ENCODE data around the gene TBL1X.
"Not testable (repeated sequence)": the region's sequence is repeated elsewhere in the genome, so short reads cannot be mapped to it uniquely, and the experiment has no call there.

The TBL1X gene

DNA sequence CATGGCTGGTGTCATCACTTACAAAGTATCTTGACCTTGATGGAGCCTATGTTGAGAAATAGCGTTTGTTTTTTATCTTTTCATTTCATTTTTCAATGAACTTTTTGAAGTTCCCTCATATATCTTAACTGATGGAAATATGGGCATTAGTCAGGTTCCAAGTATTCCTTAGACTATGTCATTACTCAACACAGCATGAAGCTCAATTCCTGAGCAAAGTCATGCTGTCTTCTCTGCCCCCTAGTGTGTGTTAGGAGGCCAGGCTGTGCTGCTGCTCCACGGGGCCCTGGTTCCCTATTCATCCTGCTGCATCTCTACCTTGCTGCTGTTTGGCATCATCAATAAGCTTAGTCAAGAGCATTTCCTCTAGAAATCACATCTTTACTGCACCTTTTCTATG, 259.9 kb downstream of the TBL1X start:
- no peak for DNase-seq

DNA sequence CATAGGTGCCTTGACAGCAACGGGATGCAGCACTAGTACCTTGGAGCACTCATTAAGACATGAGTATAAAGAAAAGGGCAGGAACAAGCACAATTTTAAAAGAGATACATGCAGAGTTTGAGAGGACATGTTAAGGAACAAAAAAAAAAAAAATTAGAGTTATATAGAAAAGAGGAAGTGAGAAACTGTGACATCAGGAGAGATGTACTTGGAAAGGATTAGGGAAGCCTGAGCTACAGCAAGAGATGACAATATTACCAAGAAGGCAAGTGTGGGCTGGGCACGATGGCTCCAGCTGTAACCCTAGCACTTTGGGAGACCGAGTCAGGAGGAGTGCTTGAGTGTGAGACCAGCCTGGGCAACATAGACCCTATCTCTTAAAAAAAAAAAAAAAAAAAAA, 263.4 kb downstream of the TBL1X start:
- peak in 1 of 2 experiments; percentile 0 for DNase-seq

DNA sequence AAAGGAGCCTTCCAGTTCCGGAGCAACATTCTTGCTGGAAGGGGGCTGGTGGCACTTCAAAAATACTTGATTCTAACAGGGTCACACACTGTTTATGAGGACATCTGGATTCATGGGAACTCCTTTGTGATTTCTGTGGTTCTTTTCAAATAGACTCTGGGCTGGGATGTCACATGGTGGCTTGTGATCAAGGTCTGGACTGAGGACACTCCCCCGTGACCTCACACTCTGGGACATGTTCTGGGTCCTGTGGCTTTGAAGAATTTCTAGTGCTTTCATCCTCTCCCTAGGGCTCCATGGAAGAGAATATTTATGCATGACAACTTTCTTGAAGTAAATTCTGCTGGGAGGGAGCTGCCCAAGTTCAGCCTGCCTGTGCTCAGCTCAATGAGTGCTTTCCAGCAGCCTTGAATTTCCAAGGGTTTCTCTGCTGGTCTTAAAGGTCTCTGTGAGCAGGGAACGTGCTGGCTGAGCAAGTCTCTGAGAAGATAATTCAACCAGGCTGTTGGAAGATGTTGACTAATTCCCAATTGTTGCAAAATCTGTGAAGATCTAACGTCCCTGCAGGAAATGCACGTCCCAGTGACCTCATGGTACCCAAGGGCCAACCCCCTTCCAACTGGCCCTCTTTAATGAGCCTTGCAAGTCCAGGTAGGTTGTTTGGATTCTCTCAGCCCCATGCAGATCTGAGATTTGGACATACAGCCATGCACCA, 264.5 kb downstream of the TBL1X start:
- DNase-seq, result no peak

DNA sequence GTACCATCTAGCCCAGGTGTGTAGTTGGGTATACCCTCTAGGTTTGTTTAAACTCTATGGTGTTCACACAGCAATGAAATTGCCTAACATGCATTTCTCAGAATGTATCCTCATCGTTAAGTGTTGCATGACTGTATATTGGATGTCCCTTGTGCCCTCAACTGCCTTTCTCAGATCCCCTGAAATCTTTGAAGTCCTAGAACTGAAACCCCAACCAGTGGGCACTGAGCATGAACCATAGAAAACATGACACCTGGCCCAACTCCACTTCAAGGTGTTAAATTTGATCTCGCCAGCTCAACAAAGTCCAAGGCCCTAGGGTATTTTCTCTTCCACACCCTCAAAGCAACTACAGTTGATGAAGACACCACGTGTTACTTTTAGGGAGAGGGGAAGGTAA, 265.2 kb downstream of the TBL1X start:
- DNase-seq, result no peak

DNA sequence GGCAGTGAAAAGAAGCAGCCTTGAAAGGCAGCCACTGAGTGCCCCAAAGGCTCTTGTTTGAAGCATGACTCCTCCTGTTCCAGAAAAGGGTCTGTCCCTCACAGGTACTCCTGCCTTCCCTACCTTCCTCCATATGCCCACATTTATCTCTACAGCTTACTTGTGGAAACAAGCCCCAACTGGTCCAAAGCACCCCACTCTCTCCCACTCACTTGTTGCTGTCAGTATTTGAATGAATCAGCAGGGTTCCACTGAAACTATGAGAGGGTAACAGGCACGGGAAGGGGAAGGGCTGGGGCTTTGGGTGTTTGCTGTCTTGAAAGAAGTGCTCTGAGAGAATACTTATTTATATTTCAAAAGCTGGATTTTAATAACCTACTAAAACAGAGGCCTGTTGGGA, 265.9 kb downstream of the TBL1X start:
- DNase-seq, result no peak

DNA sequence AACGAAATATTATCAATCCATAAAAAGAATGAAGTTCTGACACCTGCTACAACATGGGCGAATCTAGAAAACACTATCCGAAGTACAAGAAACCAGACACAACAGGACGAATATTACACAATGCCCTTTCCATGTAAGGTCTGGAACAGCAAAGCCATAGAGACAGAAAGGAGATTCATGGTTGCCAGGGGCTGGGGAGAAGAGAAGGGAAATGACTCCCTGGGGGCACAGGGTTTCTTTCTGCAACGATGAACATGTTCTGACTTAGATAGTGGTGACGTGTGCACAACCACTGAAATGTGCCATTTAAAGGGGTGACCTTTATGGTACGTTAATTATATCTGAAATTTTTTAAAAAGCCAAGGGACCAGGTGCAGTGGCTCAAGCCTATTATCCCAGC, 272.5 kb downstream of the TBL1X start:
- DNase-seq, result no peak

DNA sequence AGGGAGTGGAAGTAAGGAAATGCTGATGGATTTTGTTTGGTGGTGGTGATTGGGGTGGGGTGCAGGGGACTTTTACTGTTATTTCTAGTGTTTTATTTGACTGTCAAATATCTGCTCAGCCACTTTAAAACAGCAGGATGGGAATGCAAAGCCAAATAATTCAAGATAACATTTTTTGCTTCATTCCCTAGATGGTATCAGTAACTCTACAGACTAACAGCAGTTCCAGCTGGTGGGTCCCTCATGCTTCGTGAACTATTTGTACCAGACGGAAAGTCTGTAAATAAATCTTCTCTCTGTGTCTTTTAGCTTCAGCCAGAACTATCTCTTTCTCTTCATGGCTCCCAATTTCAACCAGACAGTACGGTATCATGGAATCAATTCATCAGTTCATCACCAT, 273.3 kb downstream of the TBL1X start:
- no peak for DNase-seq

DNA sequence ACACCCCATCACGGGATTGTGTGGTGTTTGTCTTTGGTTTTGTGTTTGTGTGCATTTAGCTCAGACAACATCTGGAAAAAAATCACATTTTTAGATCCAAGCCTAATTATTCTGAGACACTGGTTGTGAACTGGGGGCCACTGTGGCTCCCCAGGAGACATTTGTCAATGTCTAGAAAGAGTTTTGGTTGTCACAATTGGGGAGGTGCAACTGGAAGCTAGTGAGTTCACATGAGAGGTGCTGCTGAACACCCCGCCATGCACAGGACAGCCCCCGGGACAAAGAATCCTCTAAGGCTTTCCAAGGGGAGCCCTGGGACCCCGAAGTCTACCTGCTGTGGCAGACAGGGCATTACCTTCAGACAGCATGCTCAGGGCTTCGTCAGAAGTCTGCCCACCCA, 274.3 kb downstream of the TBL1X start:
- no peak for DNase-seq

DNA sequence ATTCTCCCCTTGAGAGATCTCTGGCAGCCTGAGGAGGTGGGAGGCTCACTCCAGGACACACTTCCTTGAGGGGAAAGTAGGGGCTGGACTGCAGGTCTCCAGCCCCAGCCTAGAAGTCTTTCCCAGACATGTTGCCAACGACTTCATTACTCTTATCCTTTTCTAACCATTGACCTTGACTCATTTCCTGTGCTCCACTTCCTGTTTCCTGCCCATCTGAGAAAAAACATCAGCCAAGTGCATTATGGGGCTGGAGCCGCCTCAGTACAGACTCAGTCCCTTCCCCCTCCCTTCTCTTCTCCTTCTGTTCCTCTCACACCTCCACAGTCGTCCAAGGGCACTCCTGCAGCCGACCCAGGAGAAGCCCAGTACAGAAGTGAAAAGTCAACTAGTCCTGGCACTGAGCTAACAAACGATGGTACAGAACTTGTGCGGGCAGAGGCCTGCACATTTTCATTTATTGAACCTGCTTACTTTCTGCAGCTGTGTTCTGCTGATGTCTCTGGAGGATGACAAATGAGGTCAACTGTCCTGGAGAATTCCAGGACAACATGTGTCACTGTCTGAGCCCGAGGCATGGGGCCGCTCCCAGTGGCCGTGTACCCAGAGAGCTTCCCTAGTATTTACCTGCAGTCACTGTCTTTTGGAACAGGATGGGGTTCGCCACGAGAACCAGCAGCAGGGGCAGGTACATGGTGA, 280.7 kb downstream of the TBL1X start:
- no peak for DNase-seq

DNA sequence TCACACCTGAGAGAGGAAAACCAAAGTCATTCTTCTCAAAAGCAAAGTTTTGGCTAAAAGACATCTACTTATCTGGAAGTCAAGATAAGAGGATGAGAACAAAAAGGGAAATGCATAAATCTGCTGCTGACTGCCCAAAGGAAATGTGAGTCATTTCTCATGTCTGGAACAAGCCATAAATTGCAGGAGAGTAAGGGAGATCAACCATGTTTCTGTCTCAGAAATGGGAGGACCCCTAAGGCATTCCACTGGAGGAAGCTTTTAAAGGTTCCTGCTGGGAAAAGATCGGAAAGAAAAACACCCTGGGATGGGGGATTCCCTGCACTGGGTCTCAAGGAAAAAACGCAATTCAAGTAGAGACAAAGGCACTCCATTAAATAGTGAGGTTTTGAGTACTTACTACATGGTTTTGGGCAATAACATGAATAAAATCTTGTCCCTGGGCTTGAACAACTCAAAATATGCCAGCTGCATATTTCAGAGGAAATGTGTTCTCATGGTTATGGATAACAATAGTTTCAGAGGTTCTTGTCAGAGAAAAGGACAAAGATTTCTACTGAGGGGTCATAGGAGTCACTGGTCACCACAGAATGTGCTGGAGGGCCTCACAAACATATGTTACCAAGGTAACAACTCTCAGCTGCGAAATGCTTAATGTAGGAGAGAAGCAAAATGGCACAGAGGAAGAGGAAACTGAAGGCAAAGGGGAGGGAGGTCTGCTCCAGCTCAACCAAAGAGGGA, 281.5 kb downstream of the TBL1X start:
- no peak for DNase-seq

DNA sequence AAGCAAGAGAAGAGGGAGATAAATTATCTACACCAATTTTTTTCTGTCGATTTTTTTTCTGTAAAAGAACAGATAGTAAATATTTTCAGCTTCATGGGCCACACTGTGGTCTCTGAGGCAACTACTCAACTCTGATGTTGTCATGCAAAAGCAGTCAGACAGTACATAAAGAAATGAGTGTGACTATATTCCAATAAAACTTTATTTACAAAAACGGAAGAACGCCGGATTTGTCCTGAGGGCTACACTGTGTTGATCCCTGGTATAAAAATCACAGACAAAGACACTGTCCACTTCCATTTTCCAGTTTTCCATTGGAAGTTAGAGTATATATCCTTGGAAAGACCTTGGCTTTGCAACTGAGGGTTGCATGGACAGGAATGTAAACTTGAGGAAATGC, 282.8 kb downstream of the TBL1X start:
- DNase-seq, result no peak

DNA sequence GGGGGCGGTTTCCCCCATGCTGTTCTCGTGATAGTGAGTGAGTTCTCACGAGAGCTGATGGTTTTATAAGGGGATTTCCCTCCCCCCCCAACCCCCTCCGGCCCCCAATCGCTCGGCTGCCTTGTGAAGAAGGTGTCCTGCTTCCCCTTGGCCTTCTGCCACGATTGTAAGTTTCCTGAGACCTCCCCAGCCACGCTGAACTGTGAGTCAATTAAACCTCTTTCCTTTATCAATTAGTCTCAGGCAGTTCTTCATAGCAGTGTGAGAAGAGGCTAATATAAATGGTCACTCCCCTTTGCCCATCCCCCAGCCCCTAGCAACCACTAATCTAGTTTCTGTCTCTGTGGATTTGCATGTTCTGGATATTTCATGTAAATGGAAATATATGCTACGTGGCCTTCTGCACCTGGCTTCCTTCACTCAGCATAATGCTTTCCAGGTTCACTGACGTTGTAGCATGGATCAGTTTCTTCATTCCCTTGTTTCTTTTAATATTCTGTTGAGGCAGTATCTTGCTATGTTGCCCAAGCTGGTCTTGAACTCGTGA, 284.4 kb downstream of the TBL1X start:
- no peak for DNase-seq

DNA sequence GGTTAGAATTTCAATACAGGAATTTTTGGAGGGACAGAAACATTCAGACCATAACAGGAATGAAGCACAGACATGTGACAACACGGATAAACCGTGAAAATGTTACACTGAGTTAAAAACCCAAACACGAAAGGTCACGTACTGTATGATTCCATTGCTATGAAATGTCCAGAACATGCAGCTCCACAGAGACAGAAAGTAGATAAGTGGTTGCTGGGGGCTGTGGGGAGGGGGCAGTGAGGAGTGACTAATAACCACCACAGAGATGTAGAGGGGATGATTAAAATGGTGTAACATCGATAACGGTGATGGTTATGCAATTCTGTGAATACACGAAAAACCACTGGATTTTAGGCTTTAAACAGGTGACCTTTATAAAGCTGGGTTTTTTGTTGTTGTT, 292.5 kb downstream of the TBL1X start:
- no peak for DNase-seq

DNA sequence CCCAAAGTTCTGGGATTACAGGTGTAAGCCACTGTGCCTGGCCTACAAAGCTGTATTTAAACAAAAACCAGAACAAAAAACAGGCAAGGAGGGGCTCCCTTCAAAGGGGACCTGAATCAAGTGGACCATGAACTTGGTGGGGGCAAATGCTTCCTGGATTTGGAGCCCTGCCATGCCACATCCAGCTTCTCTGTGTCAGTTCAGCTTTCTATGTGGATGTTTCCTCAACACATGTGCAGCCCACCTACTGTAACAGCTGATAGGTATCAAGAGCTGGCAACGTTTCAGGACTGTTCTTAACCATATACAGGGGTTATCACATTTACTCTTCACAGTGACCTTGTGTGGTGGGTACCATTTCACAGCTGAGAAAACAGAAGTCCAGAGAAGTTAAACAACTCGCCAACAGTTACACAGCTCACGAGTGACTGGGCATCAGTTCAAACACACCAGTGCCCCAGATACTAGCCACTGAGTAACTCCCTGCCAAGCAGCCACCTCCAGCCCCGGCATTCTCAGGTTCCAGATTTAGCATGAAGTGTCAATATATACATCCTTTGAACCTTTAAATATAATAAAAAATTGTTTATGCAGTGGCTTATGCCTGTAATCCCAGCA, 293.3 kb downstream of the TBL1X start:
- no peak for DNase-seq

DNA sequence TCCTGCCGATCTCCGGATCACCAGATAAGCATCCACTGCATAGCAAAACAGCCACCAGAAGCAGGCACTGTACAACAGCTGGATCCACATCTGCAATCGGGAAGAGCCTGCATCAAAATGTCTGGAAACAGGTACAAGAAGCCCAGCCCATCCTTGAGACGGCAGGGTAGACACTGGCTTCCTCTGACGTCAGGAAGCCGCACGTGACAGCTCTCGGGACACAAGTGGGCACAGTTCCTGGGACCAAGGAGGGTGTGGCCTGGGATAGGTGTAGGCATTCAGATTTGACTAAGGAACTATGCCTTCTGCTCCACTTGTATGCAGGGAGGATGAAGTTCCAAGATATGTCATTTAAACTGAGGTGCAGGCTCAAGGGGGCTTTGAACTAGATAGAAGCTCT, 294.5 kb downstream of the TBL1X start:
- DNase-seq, result no peak

DNA sequence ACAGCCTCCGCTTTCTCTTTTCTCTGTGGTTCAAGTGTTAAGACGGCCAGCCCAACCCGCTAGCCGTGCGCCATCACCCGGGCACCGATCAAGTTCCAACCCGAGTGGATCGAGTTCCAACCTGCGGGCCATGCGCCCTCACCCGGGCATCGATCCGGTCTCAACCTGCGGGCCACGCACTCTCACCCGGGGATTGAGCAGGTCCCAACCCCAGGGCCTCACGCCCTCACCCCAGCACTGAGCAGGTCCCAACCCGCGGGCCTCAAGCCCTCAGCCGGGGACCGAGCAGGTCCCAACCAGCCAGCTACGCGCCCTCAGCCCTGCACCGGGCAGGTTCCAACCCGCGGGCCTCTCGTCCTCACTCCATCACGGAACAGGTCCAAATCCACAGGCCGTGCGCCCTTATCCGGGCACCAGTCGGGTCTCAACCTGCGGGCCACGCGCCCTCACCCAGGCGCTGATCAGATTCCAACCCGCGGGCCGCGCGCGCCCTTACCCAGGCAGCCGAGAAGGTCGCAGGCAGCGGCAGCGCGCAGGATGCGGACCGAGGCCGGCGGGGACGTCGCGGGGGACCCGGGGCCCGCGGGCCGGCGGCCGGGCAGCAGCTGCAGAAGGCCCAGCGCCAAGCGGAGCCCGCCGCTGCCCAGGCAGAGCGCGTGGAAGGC, 300.3 kb downstream of the TBL1X start:
- no peak for DNase-seq

DNA sequence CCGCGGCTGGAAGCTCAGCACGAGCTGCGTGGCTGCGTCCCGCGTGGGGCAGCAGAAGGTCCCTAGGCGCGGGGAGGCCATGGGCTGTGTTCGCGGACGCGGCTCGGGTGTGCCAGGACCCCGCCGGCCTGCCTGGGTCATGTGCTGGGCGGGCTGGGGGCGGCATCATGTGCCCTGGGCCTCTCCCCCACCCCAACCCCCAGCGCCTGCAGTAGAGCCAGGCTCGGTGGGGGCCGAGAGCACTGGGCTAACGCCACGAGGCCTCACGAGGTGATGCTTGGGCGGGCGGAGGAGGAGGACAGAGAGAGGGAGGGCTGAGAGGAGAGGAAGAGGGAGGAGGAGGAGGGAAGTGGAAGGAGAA, 300.9 kb downstream of the TBL1X start, which contains the start of gene GPR143:
Gene GPR143, minus strand, starts transcription at position 111 of the 361 bp plus-strand sequence. Its CDS starts 30 bp downstream, at position 81.
- no peak for DNase-seq

DNA sequence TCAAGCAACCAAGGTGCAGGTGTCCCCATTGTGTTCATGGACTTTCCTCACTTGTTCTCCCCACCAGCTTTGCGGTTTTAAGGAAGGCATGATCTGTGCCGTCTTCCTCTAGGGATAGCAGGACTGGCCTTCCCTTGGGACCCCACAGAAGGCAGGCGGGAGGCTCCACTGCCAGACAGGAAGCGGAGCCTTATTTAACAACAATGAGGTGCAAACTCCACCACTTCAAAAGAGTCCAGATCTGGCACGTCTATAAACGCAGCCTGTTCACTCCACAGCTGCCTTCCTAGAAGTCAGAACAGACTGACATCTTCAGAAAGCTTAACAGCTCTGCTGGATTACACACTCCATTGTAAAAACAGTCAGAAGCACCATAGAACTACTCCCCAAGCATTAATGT, 302.5 kb downstream of the TBL1X start:
- no peak for DNase-seq

DNA sequence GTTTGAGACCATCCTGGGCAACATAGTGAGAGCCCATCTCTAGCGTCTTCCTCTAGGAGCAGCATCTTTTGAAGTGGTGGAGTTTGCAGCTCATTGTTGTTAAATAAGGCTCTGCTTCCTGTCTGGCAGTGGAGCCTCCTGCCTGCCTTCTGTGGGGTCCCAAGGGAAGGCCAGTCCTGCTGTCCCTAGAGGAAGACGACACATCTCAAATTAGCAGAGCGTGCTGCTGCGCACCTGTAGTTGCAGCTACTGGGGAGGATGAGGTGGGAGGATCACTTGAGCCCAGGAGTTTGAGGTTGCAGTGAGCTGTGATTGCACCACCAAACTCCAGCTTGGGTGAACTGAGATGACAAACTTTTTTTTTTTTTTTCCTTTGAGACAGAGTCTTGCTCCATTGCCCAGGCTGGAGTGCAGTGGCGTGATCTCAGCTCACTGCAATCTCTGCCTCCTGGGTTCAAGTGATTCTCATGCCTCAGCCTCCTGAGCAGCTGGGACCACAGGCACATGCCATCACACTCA, 303.5 kb downstream of the TBL1X start:
- DNase-seq, result not testable (repeated sequence)

DNA sequence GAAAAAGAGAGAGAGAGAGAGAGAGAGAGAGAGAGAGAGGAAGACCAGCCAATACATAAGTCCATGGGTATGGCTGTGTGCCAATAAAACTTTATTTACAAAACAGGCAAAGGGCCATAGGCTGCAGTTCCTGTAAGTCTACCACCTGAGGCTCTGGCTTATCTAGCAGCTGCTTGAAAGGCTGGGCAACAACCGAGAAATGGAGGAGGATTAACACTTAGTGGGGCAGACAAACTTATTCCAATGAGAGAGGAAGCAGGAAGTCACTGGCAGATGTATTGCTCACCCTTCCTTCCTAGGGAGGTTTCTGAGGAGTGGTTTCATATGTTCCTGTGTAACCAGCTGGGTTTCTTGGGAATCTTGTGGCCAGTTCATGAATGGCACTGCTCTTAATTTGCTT, 305.5 kb downstream of the TBL1X start:
- no peak for DNase-seq

DNA sequence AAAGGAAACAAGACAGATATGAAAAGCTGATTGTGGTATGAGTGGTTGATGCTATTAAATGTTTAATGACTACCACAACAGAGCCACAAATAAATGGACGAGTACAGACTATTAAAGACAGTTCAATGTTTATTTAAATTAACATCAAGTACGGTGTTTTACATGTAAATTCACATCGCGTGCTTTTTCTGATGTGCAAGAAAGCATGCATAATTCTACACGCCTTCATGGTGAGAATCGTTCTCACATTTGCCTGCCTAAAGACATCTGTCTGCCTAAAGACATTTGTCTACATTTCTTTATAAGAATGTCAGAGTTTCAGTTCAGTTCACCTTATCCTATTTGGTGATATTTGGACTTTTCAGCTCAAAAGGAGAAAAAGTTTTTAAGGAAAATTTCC, 308.1 kb downstream of the TBL1X start:
- DNase-seq, result no peak

DNA sequence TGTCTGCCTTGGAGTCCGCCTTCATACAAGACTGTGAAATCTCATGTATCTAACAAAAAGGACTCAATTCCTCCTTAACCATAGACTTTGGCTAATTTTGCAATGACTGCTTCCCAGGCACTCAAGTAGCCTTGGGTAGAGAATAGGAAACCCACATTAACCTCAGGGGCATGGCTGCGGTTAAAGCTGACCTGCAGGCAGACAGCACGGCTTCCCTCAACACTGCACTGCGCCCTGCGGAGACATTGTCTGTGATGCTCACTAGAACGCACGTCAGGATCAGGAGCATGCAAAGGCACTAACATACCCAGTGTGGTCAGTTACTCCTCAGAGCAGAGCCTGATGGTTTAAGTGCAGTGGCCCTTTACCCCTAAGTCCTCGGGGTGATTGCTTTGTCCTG, 311.1 kb downstream of the TBL1X start:
- DNase-seq, result peak; percentile 14 to 22

DNA sequence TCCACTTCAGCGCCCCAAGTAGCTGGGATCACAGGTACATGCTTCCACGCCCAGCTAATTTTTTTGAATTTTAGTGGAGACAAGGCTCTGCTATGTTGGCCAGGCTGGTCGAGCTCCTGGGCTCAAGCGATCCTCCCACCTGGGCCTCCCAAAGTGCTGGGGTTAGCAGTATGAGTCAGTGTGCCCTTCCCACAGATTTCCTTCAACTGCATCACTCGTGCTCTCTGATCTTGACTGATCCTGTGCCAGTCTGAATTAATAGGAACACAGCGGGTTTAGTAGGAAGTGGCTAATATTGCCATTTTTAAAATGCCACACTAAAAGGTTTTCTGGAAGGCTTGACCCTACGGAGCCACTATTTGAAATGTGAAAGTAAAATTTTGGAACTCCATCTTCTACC, 317.1 kb downstream of the TBL1X start:
- DNase-seq, result no peak

Data from AML-193 (cell line).